HG03135 (cell line): Measurements from ENCODE around the gene ERAP2.
"Not testable (repeated sequence)": the region's sequence is repeated elsewhere in the genome, so short reads cannot be mapped to it uniquely, and the experiment has no call there.

Experiments used
- ATAC-seq: cut with Tn5 transposase; IDR thresholded peaks from one replicate; pipeline ENCODE4 v1.9.1; 2021; ENCODE audit warnings: mild to moderate bottlenecking, moderate library complexity; ENCODE audit not compliant: unreplicated experiment

ERAP2 gene

GRCh38 chr5:96930589-96930988 is 54.3 kb downstream of the ERAP2 start:
- no peak for ATAC-seq

GRCh38 chr5:96931037-96931436 is 54.7 kb downstream of the ERAP2 start:
- ATAC-seq, result not testable (repeated sequence)

- ATAC-seq, result no peak
Observed at GRCh38 chr5:96931605-96932004, 55.3 kb downstream of the ERAP2 start.

GRCh38 chr5:96932026-96932425 is 55.7 kb downstream of the ERAP2 start:
- ATAC-seq, result no peak

GRCh38 chr5:96933764-96934707 is 57.7 kb downstream of the ERAP2 start:
- ATAC-seq, result no peak

GRCh38 chr5:96934708-96935558 is 58.6 kb downstream of the ERAP2 start:
- peak; percentile 61 for ATAC-seq

- ATAC-seq, result peak; percentile 44
Observed at GRCh38 chr5:96935559-96936430, 59.5 kb downstream of the ERAP2 start, which contains the start of gene LNPEP. Gene LNPEP (plus strand): TSS chr5:96936080. CDS start chr5:96936156, 76 bp downstream.

GRCh38 chr5:96936431-96937320 is 60.4 kb downstream of the ERAP2 start:
- ATAC-seq, result peak; percentile 29

GRCh38 chr5:96940586-96940985 is 64.3 kb downstream of the ERAP2 start:
- no peak for ATAC-seq

- no peak for ATAC-seq
Observed at GRCh38 chr5:96941140-96941539, 64.8 kb downstream of the ERAP2 start.

- no peak for ATAC-seq
Observed at GRCh38 chr5:96942078-96942477, 65.8 kb downstream of the ERAP2 start.

- ATAC-seq, result no peak
Observed at GRCh38 chr5:96942911-96943310, 66.6 kb downstream of the ERAP2 start.

GRCh38 chr5:96943799-96944198 is 67.5 kb downstream of the ERAP2 start:
- ATAC-seq, result no peak

- ATAC-seq, result no peak
Observed at GRCh38 chr5:96945144-96945897, 69.0 kb downstream of the ERAP2 start.

- ATAC-seq, result no peak
Observed at GRCh38 chr5:96946381-96946780, 70.1 kb downstream of the ERAP2 start.

- ATAC-seq, result no peak
Observed at GRCh38 chr5:96952118-96952750, 75.9 kb downstream of the ERAP2 start.

- ATAC-seq, result no peak
Observed at GRCh38 chr5:96952974-96953730, 76.9 kb downstream of the ERAP2 start.
